Mesothelial cell of epicardium (in vitro differentiated cells): ENCODE results near the gene NATD1. TPM values are rescaled to one million over a fixed set of nuclear protein-coding genes. Genes with fewer than 3 reads are reported as not detected.

Experiments
- DNase-seq, 2 experiments: peaks; one replicate each; pipeline ENCODE4 v3.0.0; 2021; ENCODE audit warnings: low spot score in 2 of 2; ENCODE audit not compliant: unreplicated experiment in 2 of 2
- H3K27ac Mint-ChIP-seq: 2 replicates; pipeline ENCODE4 v1.8.0; 2021; ENCODE audit warnings: mixed read lengths
- H3K27me3 Mint-ChIP-seq: 2 replicates; pipeline ENCODE4 v1.8.0; 2021; ENCODE audit warnings: low read depth, mixed read lengths
- H3K36me3 Mint-ChIP-seq: 2 replicates; pipeline ENCODE4 v1.8.0; 2021; ENCODE audit warnings: mixed read lengths
- H3K4me1 Mint-ChIP-seq: 2 replicates; pipeline ENCODE4 v1.8.0; 2021; ENCODE audit warnings: mixed read lengths
- H3K4me3 Mint-ChIP-seq: 2 replicates; pipeline ENCODE4 v1.8.0; 2021; ENCODE audit warnings: mild to moderate bottlenecking, moderate library complexity, mixed read lengths
- H3K9me3 Mint-ChIP-seq: 2 replicates; pipeline ENCODE4 v1.8.0; 2021; ENCODE audit warnings: mixed read lengths
- total RNA-seq: library from RNA; stranded (reverse); gene quantifications from 3 replicates; pipeline ENCODE4 v1.2.1, GENCODE V29; 2021
- TF ChIP-seq, protein P1 (sequence below): fragments of 200-600 bp; sonication (generic); IDR thresholded peaks from one replicate; pipeline ENCODE4 v1.5.0; 2021; ENCODE audit warnings: antibody characterized with exemption; ENCODE audit not compliant: unreplicated experiment

The NATD1 gene
- total RNA-seq, 1 donor from 2014 or later: 12.7 TPM

DNA sequence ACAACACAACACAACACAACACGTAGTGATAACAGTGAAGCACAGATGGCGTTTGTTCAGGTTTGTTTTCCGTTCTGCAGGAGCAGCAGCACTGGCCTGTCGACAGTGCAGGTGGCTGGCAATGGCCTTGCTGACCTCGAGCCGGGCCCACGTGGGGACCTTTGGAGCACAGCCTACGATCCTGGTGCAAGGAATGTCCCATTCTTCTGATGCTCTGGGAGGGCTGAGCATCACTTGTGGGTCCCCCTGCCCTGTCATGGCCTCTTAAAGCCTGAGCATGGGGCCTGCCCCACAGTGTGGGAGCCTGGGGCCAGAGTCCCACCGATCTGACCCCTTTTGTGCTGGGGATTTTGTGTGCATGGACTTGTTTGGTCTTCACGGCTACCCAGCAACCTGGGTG is 38.1 kb upstream of the NATD1 start:
- TF ChIP-seq, protein P1, sequence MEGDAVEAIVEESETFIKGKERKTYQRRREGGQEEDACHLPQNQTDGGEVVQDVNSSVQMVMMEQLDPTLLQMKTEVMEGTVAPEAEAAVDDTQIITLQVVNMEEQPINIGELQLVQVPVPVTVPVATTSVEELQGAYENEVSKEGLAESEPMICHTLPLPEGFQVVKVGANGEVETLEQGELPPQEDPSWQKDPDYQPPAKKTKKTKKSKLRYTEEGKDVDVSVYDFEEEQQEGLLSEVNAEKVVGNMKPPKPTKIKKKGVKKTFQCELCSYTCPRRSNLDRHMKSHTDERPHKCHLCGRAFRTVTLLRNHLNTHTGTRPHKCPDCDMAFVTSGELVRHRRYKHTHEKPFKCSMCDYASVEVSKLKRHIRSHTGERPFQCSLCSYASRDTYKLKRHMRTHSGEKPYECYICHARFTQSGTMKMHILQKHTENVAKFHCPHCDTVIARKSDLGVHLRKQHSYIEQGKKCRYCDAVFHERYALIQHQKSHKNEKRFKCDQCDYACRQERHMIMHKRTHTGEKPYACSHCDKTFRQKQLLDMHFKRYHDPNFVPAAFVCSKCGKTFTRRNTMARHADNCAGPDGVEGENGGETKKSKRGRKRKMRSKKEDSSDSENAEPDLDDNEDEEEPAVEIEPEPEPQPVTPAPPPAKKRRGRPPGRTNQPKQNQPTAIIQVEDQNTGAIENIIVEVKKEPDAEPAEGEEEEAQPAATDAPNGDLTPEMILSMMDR: no peak
- Mint-ChIP-seq H3K9me3 (no peaks in the 10 kb centered on the region), H3K27ac (no peak overlapping the region), H3K36me3 (peaks cover 2% of the 10 kb centered on the region), H3K27me3 (peaks cover 3% of the 10 kb centered on the region), H3K4me1 (peaks cover 15% of the 10 kb centered on the region), H3K4me3 (no peak overlapping the region)
- no peak for DNase-seq

GRCh38 chr17:21289902-21290571 is 36.8 kb upstream of the NATD1 start:
- Mint-ChIP-seq H3K4me3 (no peak overlapping the region), H3K9me3 (no peaks in the 10 kb centered on the region), H3K27me3 (peaks cover 3% of the 10 kb centered on the region), H3K27ac (no peak overlapping the region), H3K36me3 (peaks cover 2% of the 10 kb centered on the region), H3K4me1 (peaks cover 28% of the 10 kb centered on the region)
- no peak for DNase-seq
- TF ChIP-seq, protein P1: no peak

- Mint-ChIP-seq H3K9me3 (no peaks in the 10 kb centered on the region), H3K36me3 (no peaks in the 10 kb centered on the region), H3K27ac (no peak overlapping the region), H3K4me3 (no peak overlapping the region), H3K27me3 (peaks cover 3% of the 10 kb centered on the region), H3K4me1 (peaks cover 28% of the 10 kb centered on the region)
- no peak for DNase-seq
- TF ChIP-seq, protein P1: no peak
Observed at GRCh38 chr17:21289175-21289901, 36.1 kb upstream of the NATD1 start.

DNA sequence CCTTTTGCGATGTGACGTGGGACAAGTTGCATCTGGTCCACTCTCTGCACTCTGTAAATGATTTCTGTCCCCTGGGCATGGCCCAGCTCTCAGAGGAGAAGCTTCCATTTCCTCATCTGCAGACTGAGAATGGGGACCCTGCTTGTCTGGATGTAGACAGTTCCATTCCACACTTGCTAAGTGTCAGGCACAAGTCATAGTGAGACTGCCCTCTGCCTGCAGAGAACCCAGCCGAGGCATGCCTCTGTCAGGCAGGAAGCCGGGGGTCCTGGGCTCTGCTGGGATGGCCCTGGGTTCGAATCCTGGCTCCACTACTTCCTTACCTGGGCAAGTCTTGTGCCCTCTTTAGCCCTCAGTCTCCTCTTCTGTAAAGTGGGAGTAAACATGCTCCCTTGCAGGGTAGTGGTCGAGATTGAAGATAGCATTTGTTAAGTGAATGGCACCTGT is 35.4 kb upstream of the NATD1 start:
- Mint-ChIP-seq H3K4me3 (no peak overlapping the region), H3K36me3 (no peaks in the 10 kb centered on the region), H3K9me3 (no peaks in the 10 kb centered on the region), H3K27ac (no peak overlapping the region), H3K4me1 (peaks cover 28% of the 10 kb centered on the region), H3K27me3 (peaks cover 3% of the 10 kb centered on the region)
- TF ChIP-seq, protein P1: no peak
- no peak for DNase-seq

GRCh38 chr17:21287703-21288449 is 34.7 kb upstream of the NATD1 start:
- no peaks in the 10 kb centered on the region for H3K36me3 Mint-ChIP-seq
- no peaks in the 10 kb centered on the region for H3K9me3 Mint-ChIP-seq
- H3K27ac Mint-ChIP-seq: no peak overlapping the region
- TF ChIP-seq, protein P1: no peak
- DNase-seq: no peak
- no peak overlapping the region for H3K4me3 Mint-ChIP-seq
- H3K4me1 Mint-ChIP-seq: peaks cover 28% of the 10 kb centered on the region
- H3K27me3 Mint-ChIP-seq: peaks cover 5% of the 10 kb centered on the region
